GM21526 (cell line): Measurements from ENCODE around the gene ETFA.
A peak's percentile ranks its signal among the peaks of the same experiment; 100 is the strongest.

Experiments
- ATAC-seq: cut with Tn5 transposase; IDR thresholded peaks from one replicate; pipeline ENCODE4 v1.9.1; 2021; ENCODE audit warnings: moderate library complexity; ENCODE audit not compliant: unreplicated experiment, low FRiP score

Gene ETFA

GRCh38 chr15:76311100-76311953 lies at the start of gene ETFA:
ETFA (minus strand) TSS chr15:76311469; CDS start chr15:76311388, 81 bp downstream.
- peak; percentile 97 for ATAC-seq

- ATAC-seq = no peak
Observed at GRCh38 chr15:76360416-76360815, 49.1 kb upstream of the ETFA start.

DNA sequence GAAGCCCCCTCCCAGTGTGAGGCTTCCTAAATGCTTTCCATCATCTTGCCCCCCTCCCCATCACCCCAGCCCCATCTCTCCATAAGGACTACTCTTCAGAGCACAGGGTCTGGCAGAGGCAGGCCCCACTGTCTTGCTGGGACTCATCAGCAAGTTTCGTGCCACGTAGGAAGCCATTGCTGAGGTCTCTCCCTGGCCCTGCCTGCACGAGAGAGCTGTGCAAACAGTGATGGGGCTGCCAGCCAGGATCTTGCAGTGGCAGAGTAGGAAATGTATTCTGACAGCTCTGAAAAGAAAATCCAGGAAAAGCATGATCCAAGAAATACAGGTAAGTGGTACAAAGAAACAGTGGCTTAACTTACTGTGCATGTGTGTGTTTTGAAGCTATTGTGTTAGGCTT lies 47.9 kb upstream of the ETFA start:
- no peak for ATAC-seq

- no peak for ATAC-seq
Observed at GRCh38 chr15:76358453-76358852, 47.2 kb upstream of the ETFA start.

DNA sequence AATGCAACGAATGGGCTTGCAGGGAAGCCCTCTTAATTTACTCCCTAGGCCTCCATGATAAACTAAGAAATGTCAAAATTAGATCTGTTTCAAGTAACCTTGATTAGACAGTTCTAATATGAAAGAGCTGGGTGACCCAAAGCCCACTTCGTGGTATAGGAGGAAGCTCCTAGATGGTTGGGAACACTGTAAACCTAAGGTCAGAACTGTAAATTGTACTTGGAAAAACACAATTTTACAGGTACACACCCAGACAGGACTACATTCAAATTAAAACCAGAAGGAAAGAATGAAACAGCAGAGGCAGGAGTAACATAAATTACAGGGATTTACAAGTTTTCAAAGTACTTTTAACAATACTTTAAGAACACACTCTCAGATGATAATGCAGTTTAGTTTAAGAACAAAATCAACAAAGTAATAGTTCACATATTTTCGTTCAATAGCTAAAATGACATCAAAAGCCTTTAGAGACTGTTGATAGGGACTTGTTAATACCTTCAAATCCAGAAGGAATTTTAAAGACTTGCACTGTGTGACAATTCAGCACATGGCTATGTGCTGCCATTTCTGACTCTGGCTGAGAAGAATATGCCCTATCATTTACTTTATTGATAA lies 43.7 kb upstream of the ETFA start:
- ATAC-seq = no peak

DNA sequence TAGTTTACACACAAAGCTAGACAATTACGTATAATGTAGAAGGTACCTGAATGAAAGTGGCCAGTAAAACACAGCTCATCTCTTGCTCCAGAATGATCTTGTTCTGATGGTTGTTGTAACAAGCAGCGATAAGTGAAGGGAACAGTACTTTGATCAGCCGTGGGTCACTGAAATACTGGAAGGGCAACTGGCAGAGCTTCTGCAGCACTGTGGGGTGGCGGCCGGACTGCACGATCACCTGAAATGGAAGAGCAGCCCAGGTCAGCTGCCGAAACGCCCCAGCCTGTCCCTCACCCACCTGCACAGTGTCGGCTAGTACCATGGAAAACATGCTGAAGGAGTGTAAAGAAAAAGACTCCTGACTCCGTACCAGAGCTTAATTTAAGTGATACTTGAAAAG lies 42.6 kb upstream of the ETFA start:
- no peak for ATAC-seq

- no peak for ATAC-seq
Observed at GRCh38 chr15:76353023-76353577, 41.8 kb upstream of the ETFA start.

GRCh38 chr15:76349301-76350070 lies 38.2 kb upstream of the ETFA start:
- ATAC-seq = no peak

DNA sequence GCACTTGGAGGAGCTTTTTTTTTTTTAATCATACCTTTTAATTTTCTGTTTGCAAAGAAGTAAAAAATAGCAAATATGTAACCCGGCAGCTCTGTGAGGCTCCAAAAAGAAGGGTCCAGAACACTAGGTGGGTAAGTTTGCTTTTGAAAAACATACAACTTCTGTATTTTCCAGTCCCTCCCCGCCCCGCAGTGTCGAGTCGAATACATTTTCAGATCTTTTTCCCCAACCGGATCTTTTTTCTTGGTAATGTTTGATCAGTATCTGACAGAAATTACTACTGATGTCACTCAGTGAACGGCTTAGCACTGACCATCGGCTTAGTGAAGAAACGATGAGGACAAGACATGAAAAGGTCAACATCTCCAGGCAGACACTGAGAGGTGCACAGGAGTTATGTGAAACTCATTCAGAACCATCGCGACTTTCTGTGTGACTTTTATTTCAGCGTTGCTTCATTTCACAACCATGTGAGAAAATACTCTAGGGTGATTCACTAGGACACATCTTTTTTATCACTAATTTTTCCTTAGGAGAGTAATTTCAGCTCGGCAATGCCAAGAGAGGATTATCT lies 36.3 kb upstream of the ETFA start:
- ATAC-seq = no peak

GRCh38 chr15:76346669-76347481 lies 35.6 kb upstream of the ETFA start:
- ATAC-seq = no peak

- no peak for ATAC-seq
Observed at GRCh38 chr15:76345880-76346668, 34.8 kb upstream of the ETFA start.

DNA sequence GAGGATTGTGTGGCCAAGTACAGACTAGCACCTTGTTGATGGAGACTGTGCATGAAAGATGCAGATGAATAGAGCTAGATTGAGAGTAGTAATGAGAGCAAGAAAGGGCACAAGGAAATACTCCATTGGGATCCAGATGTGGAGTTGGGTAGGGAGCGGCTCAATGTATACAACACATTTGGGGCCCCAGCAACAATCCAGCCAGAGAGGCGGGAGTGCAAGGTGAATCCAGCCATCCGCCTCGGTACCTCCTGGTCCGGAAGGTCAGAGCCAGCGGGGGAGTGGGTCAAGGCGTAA lies 34.3 kb upstream of the ETFA start:
- no peak for ATAC-seq

- no peak for ATAC-seq
Observed at GRCh38 chr15:76344893-76345582, 33.8 kb upstream of the ETFA start.

DNA sequence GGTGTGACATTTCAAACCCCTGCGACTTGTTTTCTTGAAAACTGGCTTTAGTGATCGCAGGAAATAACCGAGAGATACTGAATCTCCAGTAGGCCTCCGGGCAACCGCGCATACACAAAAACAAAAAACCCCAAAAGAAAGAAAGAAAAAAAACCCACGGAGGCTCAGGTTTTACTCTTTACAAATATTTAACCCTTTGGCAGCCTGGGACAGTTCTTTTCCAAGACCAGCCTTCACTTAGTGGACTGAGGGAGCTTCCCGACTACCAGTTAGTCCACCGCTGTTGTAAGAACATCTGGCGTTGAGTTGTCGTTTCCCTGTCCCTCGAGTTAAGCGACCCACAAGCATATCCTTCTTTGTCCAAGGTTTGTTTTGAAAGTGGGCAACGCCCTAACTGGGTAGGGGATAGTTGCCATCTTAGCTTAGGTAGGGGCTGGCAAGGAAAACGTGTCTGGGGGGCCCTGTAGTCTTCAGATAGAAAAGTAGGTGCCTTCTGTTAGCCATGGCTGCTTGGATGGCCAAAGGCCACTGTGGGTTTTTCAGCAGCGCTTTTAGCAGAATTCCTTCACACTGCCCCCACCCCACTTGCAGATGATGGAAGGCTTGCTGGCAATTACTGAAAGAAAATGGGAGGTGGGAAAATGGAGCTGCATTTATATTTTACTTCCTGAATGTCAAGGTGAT lies 32.2 kb upstream of the ETFA start:
- no peak for ATAC-seq

- ATAC-seq = no peak
Observed at GRCh38 chr15:76342382-76343201, 31.3 kb upstream of the ETFA start.

DNA sequence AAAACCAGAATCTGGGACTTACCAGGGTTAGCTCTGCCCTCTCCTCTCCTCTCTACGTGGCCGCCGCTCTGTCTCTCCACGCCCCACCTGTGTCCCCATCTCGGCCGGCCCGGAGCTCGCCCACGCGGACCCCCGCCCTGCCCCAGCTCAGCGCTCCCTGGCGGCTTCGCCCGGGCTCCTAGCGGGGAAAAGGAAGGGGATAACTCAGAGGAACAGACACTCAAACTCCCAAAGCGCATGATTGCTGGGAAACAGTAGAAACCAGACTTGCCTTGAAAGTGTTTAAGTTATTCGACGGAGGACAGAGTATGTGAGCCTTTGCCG lies 30.8 kb upstream of the ETFA start:
- ATAC-seq = no peak

- no peak for ATAC-seq
Observed at GRCh38 chr15:76341366-76342057, 30.2 kb upstream of the ETFA start.
